ENCODE measurements around the gene KHSRP. TPM values are rescaled to one million over a fixed set of nuclear protein-coding genes. Genes with fewer than 3 reads are reported as not detected.
"Not testable (repeated sequence)": the region's sequence is repeated elsewhere in the genome, so short reads cannot be mapped to it uniquely, and the experiment has no call there.

The KHSRP gene
- total RNA-seq, 6 experiments from 2014 or later = 68.1 to 89.5 (median 76.1) TPM

DNA sequence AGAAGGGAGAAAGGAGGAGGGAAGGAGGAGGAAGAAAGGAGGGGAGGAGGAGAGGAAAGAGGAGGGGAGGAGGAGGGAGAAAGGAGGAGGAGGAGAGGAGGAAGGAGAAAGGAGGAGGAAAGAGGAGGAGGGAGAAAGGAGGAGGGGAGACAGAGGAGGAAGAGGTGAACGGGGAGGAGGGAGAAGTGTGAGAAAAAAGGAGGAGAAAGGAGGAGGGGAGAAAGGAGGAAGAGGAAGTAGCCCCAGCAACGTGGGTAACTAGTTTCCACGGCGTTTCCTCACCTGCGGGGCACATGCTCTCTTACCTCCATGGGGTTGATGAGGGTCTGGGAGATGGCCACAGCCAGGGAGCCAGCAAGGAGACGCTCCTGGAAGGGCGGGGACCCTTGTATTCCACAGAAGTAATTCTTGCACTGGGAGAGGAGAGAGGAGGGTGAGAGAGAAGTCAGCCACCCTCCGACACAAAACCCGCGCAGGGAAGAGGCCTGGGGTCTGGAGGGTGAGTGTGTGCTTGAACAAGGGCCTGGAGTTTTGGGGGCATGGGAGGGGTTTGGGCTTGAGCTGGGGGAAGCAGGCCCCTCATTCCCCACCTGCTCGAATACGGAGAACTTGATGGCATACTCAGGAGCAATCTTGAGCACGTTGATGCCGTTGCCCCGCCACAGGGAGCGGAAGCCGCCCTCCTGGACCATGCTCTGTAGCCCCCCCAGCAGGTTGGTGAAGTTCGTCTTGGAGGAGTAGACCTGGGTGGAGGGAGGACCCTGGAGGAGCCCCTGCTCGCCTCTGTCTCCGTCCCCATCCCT is 5.0 kb upstream of the KHSRP start:
- ATAC-seq = no peak
- Histone ChIP-seq H3K36me3 (no peaks in the 10 kb centered on the region), H3K4me1 (peaks cover 0 to 6% (median 2%) of the 10 kb centered on the region in 4 donors), H3K9me3 (no peaks in the 10 kb centered on the region), H3K27ac (no peak overlapping the region), H3K27me3 (no peaks in the 10 kb centered on the region), H3K4me3 (no peak overlapping the region)
- WGBS (ENCODE audit: insufficient coverage, low coverage, low lambda C conversion rate, missing lambda C conversion rate) = 63% methylated on average over 8 of the region's 20 CpGs
- DNase-seq = no peak
- no peak for TF ChIP-seq POLR2A (IDR thresholded peaks at IDR 0.05)
- no peak for TF ChIP-seq CTCF (IDR thresholded peaks at IDR 0.05)
- intact Hi-C loops (cut with DNase I) = no loop called here

DNA sequence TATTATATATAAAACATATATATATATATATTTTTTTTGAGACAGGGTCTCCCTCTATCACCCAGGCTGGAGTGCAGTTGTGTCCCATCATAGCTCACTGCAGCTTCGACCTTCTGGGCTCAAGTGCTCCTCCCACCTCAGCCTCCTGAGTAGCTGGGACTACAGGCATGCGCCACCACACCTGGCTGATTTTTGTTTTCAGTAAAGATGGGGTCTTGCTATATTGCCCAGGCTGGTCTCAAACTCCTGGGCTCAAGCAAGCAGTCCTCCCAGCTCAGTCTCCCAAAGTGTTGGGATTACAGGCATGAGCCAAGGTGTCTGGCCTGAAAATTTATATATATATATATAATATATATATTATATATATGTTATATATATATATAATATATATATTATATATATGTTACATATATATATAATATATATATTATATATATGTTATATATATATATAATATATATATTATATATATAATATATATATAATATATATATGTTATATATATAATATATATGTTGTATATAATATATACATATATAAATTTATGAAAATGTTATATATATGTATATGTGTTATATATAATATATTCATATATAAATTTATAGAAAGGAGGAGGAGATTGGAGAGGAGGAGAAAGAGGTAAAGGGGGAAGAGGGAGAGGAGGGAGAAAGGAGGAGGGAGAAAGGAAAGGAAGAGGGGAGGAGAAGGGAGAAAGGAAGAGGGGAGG is 4.2 kb upstream of the KHSRP start:
- intact Hi-C loops (cut with DNase I); ATAC-seq; H3K36me3 ChIP-seq; H3K27me3 ChIP-seq; H3K4me3 ChIP-seq; DNase-seq; H3K4me1 ChIP-seq; H3K9me3 ChIP-seq; H3K27ac ChIP-seq: not testable (repeated sequence)
- WGBS (ENCODE audit: insufficient coverage, low coverage, low lambda C conversion rate, missing lambda C conversion rate) = no CpG with 5 or more reads among the region's 2 CpGs

DNA sequence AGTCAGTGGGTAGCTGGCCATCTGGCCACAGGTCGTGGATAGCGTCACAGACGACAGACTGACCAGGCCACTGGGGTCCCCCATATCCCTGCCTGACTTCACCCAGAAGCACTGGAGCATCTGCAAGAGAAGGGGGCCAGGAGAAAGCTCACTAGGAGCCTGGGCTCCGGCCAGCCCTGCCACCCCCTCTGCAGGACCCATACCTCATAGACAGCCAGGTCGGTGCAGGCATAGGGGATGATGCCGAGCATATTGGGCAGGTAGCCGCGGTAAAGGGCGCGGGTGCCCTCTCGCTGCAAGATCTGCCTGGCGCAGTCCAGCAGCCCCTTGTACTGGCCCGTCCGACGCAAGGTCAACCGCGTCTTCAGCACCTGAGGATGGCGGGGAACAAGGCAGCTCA is 2.5 kb upstream of the KHSRP start:
- Histone ChIP-seq H3K4me1 (peaks cover 0 to 16% (median 2%) of the 10 kb centered on the region in 4 donors), H3K36me3 (no peaks in the 10 kb centered on the region), H3K27me3 (no peaks in the 10 kb centered on the region), H3K9me3 (no peaks in the 10 kb centered on the region), H3K27ac (no peak overlapping the region), H3K4me3 (no peak overlapping the region)
- TF ChIP-seq CTCF (IDR thresholded peaks at IDR 0.05) (no peak), POLR2A (IDR thresholded peaks at IDR 0.05) (no peak)
- ATAC-seq (no peak), DNase-seq (no peak)
- WGBS (ENCODE audit: insufficient coverage, low coverage, low lambda C conversion rate, missing lambda C conversion rate) = 94% methylated on average over 7 of the region's 18 CpGs
- intact Hi-C loops (cut with DNase I) = no loop called here

GRCh38 chr19:6425732-6426620 is 1.4 kb upstream of the KHSRP start:
- DNase-seq (peak in 1 of 3 donors; percentile 58), ATAC-seq (no peak)
- Histone ChIP-seq H3K36me3 (peaks cover 0 to 3% (median 0%) of the 10 kb centered on the region in 4 donors), H3K4me3 (peak overlapping the region in 2 of 3 donors; percentile 15 to 37), H3K4me1 (peaks cover 0 to 18% (median 2%) of the 10 kb centered on the region in 4 donors), H3K9me3 (no peaks in the 10 kb centered on the region), H3K27me3 (no peaks in the 10 kb centered on the region), H3K27ac (peak overlapping the region; percentile 20 to 66 (median 47))
- 95% methylated on average over 7 of the region's 21 CpGs for WGBS (ENCODE audit: insufficient coverage, low coverage, low lambda C conversion rate, missing lambda C conversion rate)
- intact Hi-C loops (cut with DNase I) = no loop called here
- TF ChIP-seq CTCF (IDR thresholded peaks at IDR 0.05) (no peak), POLR2A (IDR thresholded peaks at IDR 0.05) (no peak)
